ENCODE data around the gene TNK1. TPM values are rescaled to one million over a fixed set of nuclear protein-coding genes. Genes with fewer than 3 reads are reported as not detected.

TNK1 gene
- polyA plus RNA-seq, 3 donors, result not detected

DNA sequence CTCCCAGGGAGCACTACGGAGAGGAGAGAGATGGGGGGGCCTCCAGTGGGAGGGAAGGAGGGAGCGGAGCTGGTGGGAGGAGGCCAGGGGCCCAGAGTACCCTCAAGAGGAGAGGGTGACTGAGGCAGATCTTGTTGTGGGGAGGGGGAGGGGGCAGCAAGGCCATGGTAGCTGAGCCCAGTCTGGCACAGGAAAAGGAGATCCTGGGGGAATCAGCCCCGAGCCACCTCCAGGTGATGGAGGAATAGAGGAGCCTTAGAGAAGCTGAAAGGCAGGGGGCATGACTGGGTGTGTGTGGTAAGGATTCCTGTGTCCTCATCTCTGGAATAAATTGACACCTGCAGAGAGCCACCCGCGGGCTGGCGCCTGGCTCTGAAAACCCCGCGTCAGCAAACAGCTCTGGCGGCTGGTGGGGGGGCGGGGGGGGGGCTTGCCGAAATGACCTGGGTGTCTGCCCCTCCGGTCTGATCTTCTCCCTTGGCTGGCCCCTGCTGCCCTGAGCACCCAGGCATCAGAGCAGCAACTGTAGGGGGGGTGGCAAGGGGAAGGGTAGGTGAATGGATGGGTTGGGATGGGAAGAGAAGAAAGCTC, 25.4 kb downstream of the TNK1 start:
- H3K4me1 ChIP-seq (ENCODE audit: control insufficient read depth in 1 of 2, insufficient read depth in 2 of 2, low read length in 2 of 2), result peaks cover 13 to 24% of the 10 kb centered on the region in 2 donors
- peaks cover 5% of the 10 kb centered on the region in 2 donors for H3K36me3 Mint-ChIP-seq
- WGBS (ENCODE audit: insufficient coverage), result 100% methylated on average over 2 of the region's 12 CpGs
- H2AFZ ChIP-seq (ENCODE audit: insufficient read depth, low read depth, low read length, poor library complexity, severe bottlenecking), result no peak overlapping the region
- no peak overlapping the region for H3K4me2 ChIP-seq (replicated peaks; ENCODE audit: extremely low read depth, low read length, poor library complexity, severe bottlenecking)
- TF ChIP-seq, protein P1, sequence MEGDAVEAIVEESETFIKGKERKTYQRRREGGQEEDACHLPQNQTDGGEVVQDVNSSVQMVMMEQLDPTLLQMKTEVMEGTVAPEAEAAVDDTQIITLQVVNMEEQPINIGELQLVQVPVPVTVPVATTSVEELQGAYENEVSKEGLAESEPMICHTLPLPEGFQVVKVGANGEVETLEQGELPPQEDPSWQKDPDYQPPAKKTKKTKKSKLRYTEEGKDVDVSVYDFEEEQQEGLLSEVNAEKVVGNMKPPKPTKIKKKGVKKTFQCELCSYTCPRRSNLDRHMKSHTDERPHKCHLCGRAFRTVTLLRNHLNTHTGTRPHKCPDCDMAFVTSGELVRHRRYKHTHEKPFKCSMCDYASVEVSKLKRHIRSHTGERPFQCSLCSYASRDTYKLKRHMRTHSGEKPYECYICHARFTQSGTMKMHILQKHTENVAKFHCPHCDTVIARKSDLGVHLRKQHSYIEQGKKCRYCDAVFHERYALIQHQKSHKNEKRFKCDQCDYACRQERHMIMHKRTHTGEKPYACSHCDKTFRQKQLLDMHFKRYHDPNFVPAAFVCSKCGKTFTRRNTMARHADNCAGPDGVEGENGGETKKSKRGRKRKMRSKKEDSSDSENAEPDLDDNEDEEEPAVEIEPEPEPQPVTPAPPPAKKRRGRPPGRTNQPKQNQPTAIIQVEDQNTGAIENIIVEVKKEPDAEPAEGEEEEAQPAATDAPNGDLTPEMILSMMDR (IDR thresholded peaks at IDR 0.05), result no peak
- H3K27me3 Mint-ChIP-seq (ENCODE audit: low read depth in 3 of 3), result peaks cover 36 to 49% (median 44%) of the 10 kb centered on the region in 3 donors
- peak overlapping the region; percentile 20 to 85 for H3K4me3 Mint-ChIP-seq
- H3K9me3 Mint-ChIP-seq, result peaks cover 0 to 8% (median 3%) of the 10 kb centered on the region in 7 donors
- peaks cover 3% of the 10 kb centered on the region for H3K79me2 ChIP-seq (ENCODE audit: insufficient read depth, low read length)
- no peak overlapping the region for H3K4me3 ChIP-seq (replicated peaks in 1 of 3; ENCODE audit: low read depth in 2 of 3, low read length in 3 of 3)
- H3K9ac ChIP-seq (ENCODE audit: insufficient read depth, low read length, poor library complexity, severe bottlenecking), result no peak overlapping the region
- no peak overlapping the region for H3K27ac ChIP-seq (ENCODE audit: low read depth in 1 of 2, low read length in 2 of 2)
- intact Hi-C loops (cut with micrococcal nuclease), result loop anchor here in 1 of 2 donors (10.0 kb wide), 1 partner anchor 192 kb away; the partner anchor contains the start of genes ACADVL and DLG4
- H3K4me1 Mint-ChIP-seq, result peaks cover 21% of the 10 kb centered on the region
- H3K27me3 ChIP-seq (ENCODE audit: control insufficient read depth in 2 of 2, insufficient read depth in 2 of 2, low read length in 2 of 2), result peaks cover 4 to 37% of the 10 kb centered on the region in 2 donors
- no peak for DNase-seq
- H3K27ac Mint-ChIP-seq, result no peak overlapping the region
- no peaks in the 10 kb centered on the region for H3K9me3 ChIP-seq (replicated peaks in 1 of 2; ENCODE audit: control insufficient read depth in 1 of 2, insufficient read depth in 1 of 2, low read length in 2 of 2)
- H3K36me3 ChIP-seq (replicated peaks in 1 of 2; ENCODE audit: control insufficient read depth in 1 of 2, insufficient read depth in 2 of 2, low read length in 2 of 2), result no peaks in the 10 kb centered on the region
- H4K20me1 ChIP-seq (ENCODE audit: insufficient read depth, low read length), result no peaks in the 10 kb centered on the region

- H3K4me1 Mint-ChIP-seq, result peaks cover 21% of the 10 kb centered on the region
- 87% methylated on average over 3 of the region's 13 CpGs for WGBS (ENCODE audit: insufficient coverage)
- DNase-seq, result no peak
- peak overlapping the region in 1 of 7 donors; percentile 84 for H3K27ac Mint-ChIP-seq
- peaks cover 3% of the 10 kb centered on the region for H3K79me2 ChIP-seq (ENCODE audit: insufficient read depth, low read length)
- TF ChIP-seq, protein P1 (IDR thresholded peaks at IDR 0.05), result no peak
- intact Hi-C loops (cut with micrococcal nuclease), result loop anchor here in 1 of 2 donors (10.0 kb wide), 1 partner anchor 192 kb away; the partner anchor contains the start of genes ACADVL and DLG4
- no peak overlapping the region for H3K4me2 ChIP-seq (replicated peaks; ENCODE audit: extremely low read depth, low read length, poor library complexity, severe bottlenecking)
- peaks cover 0 to 8% (median 3%) of the 10 kb centered on the region in 7 donors for H3K9me3 Mint-ChIP-seq
- no peak overlapping the region for H3K4me3 ChIP-seq (replicated peaks in 1 of 3; ENCODE audit: low read depth in 2 of 3, low read length in 3 of 3)
- H3K9me3 ChIP-seq (replicated peaks in 1 of 2; ENCODE audit: control insufficient read depth in 1 of 2, insufficient read depth in 1 of 2, low read length in 2 of 2), result no peaks in the 10 kb centered on the region
- peaks cover 13 to 24% of the 10 kb centered on the region in 2 donors for H3K4me1 ChIP-seq (ENCODE audit: control insufficient read depth in 1 of 2, insufficient read depth in 2 of 2, low read length in 2 of 2)
- H3K36me3 ChIP-seq (replicated peaks in 1 of 2; ENCODE audit: control insufficient read depth in 1 of 2, insufficient read depth in 2 of 2, low read length in 2 of 2), result no peaks in the 10 kb centered on the region
- H3K27me3 ChIP-seq (ENCODE audit: control insufficient read depth in 2 of 2, insufficient read depth in 2 of 2, low read length in 2 of 2), result peaks cover 4 to 37% of the 10 kb centered on the region in 2 donors
- no peak overlapping the region for H3K9ac ChIP-seq (ENCODE audit: insufficient read depth, low read length, poor library complexity, severe bottlenecking)
- H4K20me1 ChIP-seq (ENCODE audit: insufficient read depth, low read length), result no peaks in the 10 kb centered on the region
- H3K27ac ChIP-seq (ENCODE audit: low read depth in 1 of 2, low read length in 2 of 2), result no peak overlapping the region
- H2AFZ ChIP-seq (ENCODE audit: insufficient read depth, low read depth, low read length, poor library complexity, severe bottlenecking), result no peak overlapping the region
- H3K4me3 Mint-ChIP-seq, result peak overlapping the region in 1 of 2 donors; percentile 71
- peaks cover 36 to 49% (median 46%) of the 10 kb centered on the region in 3 donors for H3K27me3 Mint-ChIP-seq (ENCODE audit: low read depth in 3 of 3)
- peaks cover 0 to 5% of the 10 kb centered on the region in 2 donors for H3K36me3 Mint-ChIP-seq
Observed at GRCh38 chr17:7407082-7407481, 26.2 kb downstream of the TNK1 start.
